ENCODE results near the gene GMCL1. TPM values are rescaled to one million over a fixed set of nuclear protein-coding genes. Genes with fewer than 3 reads are reported as not detected.
"Not testable (repeated sequence)": the region's sequence is repeated elsewhere in the genome, so short reads cannot be mapped to it uniquely, and the experiment has no call there.

GMCL1 gene
- total RNA-seq, 1 donor from 2014 or later = 26.5 TPM

- no peak for DNase-seq (ENCODE audit: low spot score)
Measured at GRCh38 chr2:69846182-69847067, 17.0 kb downstream of the GMCL1 start.

GRCh38 chr2:69847068-69847828 is 17.8 kb downstream of the GMCL1 start:
- DNase-seq (ENCODE audit: low spot score) = no peak

- no peak for DNase-seq (ENCODE audit: low spot score)
Measured at GRCh38 chr2:69848186-69848790, 18.8 kb downstream of the GMCL1 start.

GRCh38 chr2:69858261-69858660 is 28.8 kb downstream of the GMCL1 start:
- DNase-seq (ENCODE audit: low spot score) = no peak

- no peak for DNase-seq (ENCODE audit: low spot score)
Measured at GRCh38 chr2:69863298-69863697, 33.8 kb downstream of the GMCL1 start.

GRCh38 chr2:69888451-69888850 is 59.0 kb downstream of the GMCL1 start:
- DNase-seq (ENCODE audit: low spot score) = no peak

- no peak for DNase-seq (ENCODE audit: low spot score)
Measured at GRCh38 chr2:69889302-69889701, 59.8 kb downstream of the GMCL1 start.

GRCh38 chr2:69890881-69891280 is 61.4 kb downstream of the GMCL1 start:
- DNase-seq (ENCODE audit: low spot score) = no peak

GRCh38 chr2:69892838-69893424 is 63.5 kb downstream of the GMCL1 start:
- not testable (repeated sequence) for DNase-seq (ENCODE audit: low spot score)

- no peak for DNase-seq (ENCODE audit: low spot score)
Measured at GRCh38 chr2:69893684-69894551, 64.5 kb downstream of the GMCL1 start, which contains the start of gene SNRNP27. Gene SNRNP27, plus strand, starts transcription at chr2:69893956. Its CDS starts 29 bp downstream, at chr2:69893985.

- DNase-seq (ENCODE audit: low spot score) = not testable (repeated sequence)
Measured at GRCh38 chr2:69894737-69895136, 65.3 kb downstream of the GMCL1 start.

GRCh38 chr2:69902213-69902922 is 72.9 kb downstream of the GMCL1 start:
- no peak for DNase-seq (ENCODE audit: low spot score)

GRCh38 chr2:69907216-69907615 is 77.8 kb downstream of the GMCL1 start:
- no peak for DNase-seq (ENCODE audit: low spot score)

GRCh38 chr2:69911985-69912563 is 82.6 kb downstream of the GMCL1 start:
- no peak for DNase-seq (ENCODE audit: low spot score)

- DNase-seq (ENCODE audit: low spot score) = peak; percentile 99
Measured at GRCh38 chr2:69914164-69914949, 84.9 kb downstream of the GMCL1 start.

- DNase-seq (ENCODE audit: low spot score) = peak; percentile 99
Measured at GRCh38 chr2:69914950-69915945, 85.8 kb downstream of the GMCL1 start, which contains the start of gene MXD1. Gene MXD1, plus strand, starts transcription at chr2:69915109. Its CDS starts 222 bp downstream, at chr2:69915331.

GRCh38 chr2:69916106-69916505 is 86.6 kb downstream of the GMCL1 start:
- DNase-seq (ENCODE audit: low spot score) = no peak

Data from mesenteric fat pad (tissue), 1 donor.